Kidney epithelial cell (primary cell): Measurements from ENCODE around the gene SEC24C. TPM values are rescaled to one million over a fixed set of nuclear protein-coding genes. Genes with fewer than 3 reads are reported as not detected.
A peak's percentile ranks its signal among the peaks of the same experiment; 100 is the strongest.

Experiments used
- DNase-seq: peaks from one replicate; pipeline ENCODE4 v3.0.0-alpha.2; 2010; ENCODE audit warnings: low read depth
- H3K27me3 ChIP-seq: 2 replicates; pipeline ENCODE4 v1.6.0; 2011; ENCODE audit warnings: low read length; ENCODE audit not compliant: control insufficient read depth, insufficient read depth
- H3K36me3 ChIP-seq: 2 replicates; pipeline ENCODE4 v1.5.1; 2011; ENCODE audit warnings: low read length; ENCODE audit not compliant: control insufficient read depth, insufficient read depth
- H3K4me3 ChIP-seq: 2 replicates; pipeline ENCODE4 v1.5.1; 2011; ENCODE audit warnings: low read depth, mild to moderate bottlenecking, control low read depth, low read length
- CTCF ChIP-seq: IDR thresholded peaks from 2 replicates; pipeline ENCODE4 v1.5.1; 2011; ENCODE audit warnings: mild to moderate bottlenecking, moderate library complexity, low read length, control low read depth, inconsistent platforms; ENCODE audit not compliant: insufficient read depth, poor library complexity, severe bottlenecking
- total RNA-seq: library from RNA; depleted of rRNA; stranded (reverse); fragments of >200 nt; gene quantifications from 2 replicates; pipeline ENCODE4 v1.2.3, GENCODE V29; 2015

Gene SEC24C
- total RNA-seq, 1 donor from 2014 or later = 61.0 TPM

- H3K27me3 ChIP-seq = no peaks in the 10 kb centered on the region
- no peak for TF ChIP-seq CTCF
- DNase-seq = no peak
- H3K36me3 ChIP-seq = peaks cover 1% of the 10 kb centered on the region
- H3K4me3 ChIP-seq = no peak overlapping the region
Measured at GRCh38 chr10:73742454-73742734, 1.8 kb upstream of the SEC24C start.

GRCh38 chr10:73743327-73743904 is 756 bp upstream of the SEC24C start:
- TF ChIP-seq CTCF = no peak
- Histone ChIP-seq H3K27me3 (no peaks in the 10 kb centered on the region), H3K4me3 (peak overlapping the region; percentile 99), H3K36me3 (peaks cover 1% of the 10 kb centered on the region)
- DNase-seq = no peak

- H3K27me3 ChIP-seq = no peaks in the 10 kb centered on the region
- TF ChIP-seq CTCF = no peak
- H3K4me3 ChIP-seq = peak overlapping the region; percentile 99
- H3K36me3 ChIP-seq = peaks cover 1% of the 10 kb centered on the region
- no peak for DNase-seq
Measured at GRCh38 chr10:73744664-73744975, 448 bp downstream of the SEC24C start.

GRCh38 chr10:73746721-73747120 is 2.5 kb downstream of the SEC24C start:
- TF ChIP-seq CTCF = no peak
- Histone ChIP-seq H3K27me3 (no peaks in the 10 kb centered on the region), H3K4me3 (no peak overlapping the region), H3K36me3 (peaks cover 1% of the 10 kb centered on the region)
- DNase-seq = no peak

- H3K36me3 ChIP-seq = peaks cover 1% of the 10 kb centered on the region
- no peaks in the 10 kb centered on the region for H3K27me3 ChIP-seq
- no peak for TF ChIP-seq CTCF
- no peak overlapping the region for H3K4me3 ChIP-seq
- DNase-seq = no peak
Measured at GRCh38 chr10:73750819-73751218, 6.6 kb downstream of the SEC24C start.

- no peak for TF ChIP-seq CTCF
- H3K36me3 ChIP-seq = no peaks in the 10 kb centered on the region
Measured at GRCh38 chr10:73756183-73756582, 12.0 kb downstream of the SEC24C start.

More at GRCh38 chr10:73756183-73756582, 12.0 kb downstream of the SEC24C start:
- H3K27me3 ChIP-seq = no peaks in the 10 kb centered on the region
- no peak for DNase-seq
- H3K4me3 ChIP-seq = no peak overlapping the region
